GM13977 (cell line): Measurements from ENCODE around the gene RAB22A.

Experiments
- DNase-seq: peaks from one replicate; pipeline ENCODE4 v3.0.0; 2012; ENCODE audit warnings: low spot score
- in situ Hi-C: fragments of 300-500 bp; cut with MboI; formaldehyde crosslinking; loops from one replicate; pipeline ENCODE4 v1.12.0; 2022; ENCODE audit warnings: low sequenced_read_pairs, low pct_unique_long_range_greater_than_20kb, mixed read lengths, inconsistent platforms; ENCODE audit not compliant: unreplicated experiment
- TF ChIP-seq, protein P1 (sequence below): IDR thresholded peaks from 2 replicates; pipeline ENCODE4 v1.5.1; 2012; ENCODE audit warnings: mild to moderate bottlenecking, control low read depth; ENCODE audit not compliant: insufficient read depth; ENCODE audit errors: extremely low read depth, missing control alignments

Gene RAB22A

DNA sequence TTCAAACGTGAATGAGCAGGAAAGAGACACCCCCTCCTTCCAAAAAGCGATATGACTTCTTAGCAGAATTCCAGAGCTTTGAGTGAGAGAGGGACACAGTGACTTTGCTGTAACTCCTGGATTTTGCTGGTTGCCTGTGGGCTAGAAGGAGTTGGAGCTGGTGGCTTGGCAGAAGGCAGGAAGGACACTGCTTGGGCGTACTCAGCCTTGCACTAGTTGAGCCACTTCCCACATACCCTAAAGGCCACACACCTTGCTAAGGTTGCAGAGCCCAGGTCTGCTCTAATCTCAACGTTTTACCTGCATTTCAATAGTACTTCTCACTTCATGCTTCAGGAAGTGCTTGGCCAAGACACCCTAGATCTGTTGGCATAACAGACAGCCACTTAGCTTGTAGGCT, 30.6 kb downstream of the RAB22A start:
- in situ Hi-C loops, result no loop called here
- TF ChIP-seq, protein P1, sequence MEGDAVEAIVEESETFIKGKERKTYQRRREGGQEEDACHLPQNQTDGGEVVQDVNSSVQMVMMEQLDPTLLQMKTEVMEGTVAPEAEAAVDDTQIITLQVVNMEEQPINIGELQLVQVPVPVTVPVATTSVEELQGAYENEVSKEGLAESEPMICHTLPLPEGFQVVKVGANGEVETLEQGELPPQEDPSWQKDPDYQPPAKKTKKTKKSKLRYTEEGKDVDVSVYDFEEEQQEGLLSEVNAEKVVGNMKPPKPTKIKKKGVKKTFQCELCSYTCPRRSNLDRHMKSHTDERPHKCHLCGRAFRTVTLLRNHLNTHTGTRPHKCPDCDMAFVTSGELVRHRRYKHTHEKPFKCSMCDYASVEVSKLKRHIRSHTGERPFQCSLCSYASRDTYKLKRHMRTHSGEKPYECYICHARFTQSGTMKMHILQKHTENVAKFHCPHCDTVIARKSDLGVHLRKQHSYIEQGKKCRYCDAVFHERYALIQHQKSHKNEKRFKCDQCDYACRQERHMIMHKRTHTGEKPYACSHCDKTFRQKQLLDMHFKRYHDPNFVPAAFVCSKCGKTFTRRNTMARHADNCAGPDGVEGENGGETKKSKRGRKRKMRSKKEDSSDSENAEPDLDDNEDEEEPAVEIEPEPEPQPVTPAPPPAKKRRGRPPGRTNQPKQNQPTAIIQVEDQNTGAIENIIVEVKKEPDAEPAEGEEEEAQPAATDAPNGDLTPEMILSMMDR, result no peak
- DNase-seq, result no peak

GRCh38 chr20:58340853-58341252, 31.3 kb downstream of the RAB22A start:
- in situ Hi-C loops, result no loop called here
- DNase-seq, result no peak

DNA sequence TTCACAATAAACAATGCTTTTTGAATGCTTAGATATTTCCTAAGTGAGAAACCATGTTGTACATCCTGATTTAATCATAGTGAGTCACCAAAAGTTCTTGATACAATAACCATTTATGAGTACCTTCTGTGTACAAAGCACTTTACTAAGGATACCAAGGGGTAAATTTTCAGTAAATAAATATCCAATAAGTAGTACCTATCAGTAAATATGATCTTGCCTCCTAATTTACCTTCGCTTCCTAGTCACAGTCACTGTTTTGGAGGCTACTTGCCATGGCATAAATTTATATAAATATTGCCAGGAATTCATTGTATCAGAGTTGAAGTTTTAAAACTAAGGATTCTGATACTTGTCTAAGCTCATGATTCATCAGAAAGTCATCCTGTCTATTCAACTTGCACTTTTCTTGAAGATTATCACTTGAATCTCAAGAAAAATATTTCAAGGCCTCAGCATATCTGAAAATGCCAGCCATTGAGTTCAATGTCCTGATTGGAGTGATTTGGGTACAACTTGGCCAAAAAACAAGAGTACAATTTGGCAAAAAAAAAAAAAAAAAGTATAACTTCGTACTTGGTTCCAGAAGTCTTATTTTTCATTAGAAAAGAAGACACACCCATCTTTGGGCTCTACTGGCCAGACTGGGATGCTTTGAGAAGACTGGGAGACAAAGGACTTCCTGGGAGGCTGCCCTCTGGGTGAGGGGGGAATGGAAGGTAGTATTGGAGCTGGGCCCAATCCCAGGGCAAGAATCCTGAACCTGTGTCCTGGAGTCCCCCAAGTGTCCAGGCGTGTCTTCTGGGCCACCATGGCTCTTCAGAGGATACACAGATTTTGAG, 32.8 kb downstream of the RAB22A start:
- DNase-seq, result no peak
- TF ChIP-seq, protein P1, result no peak
- in situ Hi-C loops, result no loop called here

More at GRCh38 chr20:58340853-58341252, 31.3 kb downstream of the RAB22A start:
- TF ChIP-seq, protein P1, result no peak

- DNase-seq, result no peak
- in situ Hi-C loops, result no loop called here
- TF ChIP-seq, protein P1, result no peak
These were observed 35.2 kb downstream of the RAB22A start for GRCh38 chr20:58344741-58345140.

- in situ Hi-C loops, result no loop called here
- DNase-seq, result no peak
- TF ChIP-seq, protein P1, result no peak
These were observed 40.1 kb downstream of the RAB22A start for GRCh38 chr20:58349570-58349969.

GRCh38 chr20:58352468-58352867, 43.0 kb downstream of the RAB22A start:
- in situ Hi-C loops, result no loop called here
- TF ChIP-seq, protein P1, result no peak
- DNase-seq, result no peak
